HepG2 (cell line): Measurements from ENCODE around the gene DUS2. TPM values are rescaled to one million over a fixed set of nuclear protein-coding genes. Genes with fewer than 3 reads are reported as not detected.

Experiments used
- ATAC-seq: fragments of 200-7000 bp; cut with Tn5 transposase; 3 replicates; pipeline ENCODE4 v1.9.1; 2020; ENCODE audit warnings: mild to moderate bottlenecking, moderate library complexity
- BruUV-seq: library from RNA; stranded (reverse); fragments of 400-500 nt; replicated peaks from 2 replicates; lab custom pipeline; 2021; lab: Mats Ljungman, UMichigan
- CTCF ChIA-PET: fragments of 300-600 bp; formaldehyde crosslinking; extraction: SDS; loops from one replicate; lab custom pipeline; 2021; ENCODE audit warnings: low total read pairs, inconsistent platforms, low intra/inter-chr PET ratio; lab: Yijun Ruan, JAX
- POLR2A ChIA-PET: fragments of 350-600 bp; sonication (Branson Sonifier 250); formaldehyde crosslinking; loops from one replicate; lab custom pipeline; 2020; ENCODE audit warnings: antibody characterized with exemption, inconsistent platforms; lab: Yijun Ruan, JAX
- DNase-seq: peaks from one replicate; pipeline ENCODE4 v3.0.0-alpha.2; 2015; ENCODE audit warnings: low spot score
- FAIRE-seq: peaks from 3 replicates; lab custom pipeline; 2011; peaks lifted over from hg19 to GRCh38; lab: Jason Lieb, UNC
- H2AFZ ChIP-seq: one replicate; pipeline ENCODE4 v1.6.1; 2011; ENCODE audit warnings: low read length, inconsistent platforms
- H3K27ac ChIP-seq: fragments of 300-600 bp; 3 replicates; pipeline ENCODE4 v1.8.0; 2011; ENCODE audit warnings: mixed run types, mild to moderate bottlenecking, mixed read lengths, low read length, inconsistent platforms; ENCODE audit not compliant: insufficient read depth; ENCODE audit errors: extremely low read length
- H3K27me3 ChIP-seq, 2 experiments: fragments of 200-600 bp in 1 of 2; 2 replicates in 1 of 2; 3 replicates in 1 of 2; pipeline versions ENCODE4 v1.6.0 to v1.8.0; 2011; ENCODE audit warnings: low read length in 2 of 2, mild to moderate bottlenecking in 2 of 2, moderate library complexity in 2 of 2, inconsistent platforms in 1 of 2; ENCODE audit not compliant: insufficient read depth in 2 of 2, control insufficient read depth in 1 of 2
- H3K36me3 ChIP-seq, 2 experiments: fragments of 200-600 bp in 1 of 2; replicated peaks in 1 of 2; 2 replicates in 1 of 2; 3 replicates in 1 of 2; pipeline versions ENCODE4 v1.5.1 to v1.8.0; 2011; ENCODE audit warnings: low read length in 2 of 2, inconsistent platforms in 1 of 2; ENCODE audit not compliant: insufficient read depth in 2 of 2, control insufficient read depth in 1 of 2
- H3K4me1 ChIP-seq: 2 replicates; pipeline ENCODE4 v1.5.1; 2012; ENCODE audit warnings: low read length, inconsistent platforms; ENCODE audit not compliant: insufficient read depth
- H3K4me2 ChIP-seq: 2 replicates; pipeline ENCODE4 v1.6.0; 2011; ENCODE audit warnings: low read depth, low read length, inconsistent platforms
- H3K4me3 ChIP-seq, 3 experiments: fragments of 200-600 bp in 1 of 3; sonication (generic), shearing (Covaris generic) in 1 of 3; replicated peaks in 1 of 3; 2 replicates each; pipeline ENCODE4 v1.5.1; 2011 to 2016; ENCODE audit warnings: low read length in 3 of 3, inconsistent platforms in 2 of 3, low read depth in 2 of 3, mild to moderate bottlenecking in 2 of 3, control low read depth in 1 of 3, mixed read lengths in 1 of 3; ENCODE audit not compliant: insufficient read depth in 1 of 3
- H3K79me2 ChIP-seq: one replicate; pipeline ENCODE4 v1.6.1; 2011; ENCODE audit warnings: low read length, inconsistent platforms; ENCODE audit not compliant: insufficient read depth
- H3K9ac ChIP-seq: 2 replicates; pipeline ENCODE4 v1.6.0; 2011; ENCODE audit warnings: mild to moderate bottlenecking, low read depth, low read length, inconsistent platforms; ENCODE audit not compliant: insufficient read depth
- H3K9me3 ChIP-seq: 2 replicates; pipeline ENCODE4 v1.5.1; 2012; ENCODE audit warnings: mild to moderate bottlenecking, low read length
- H4K20me1 ChIP-seq: 2 replicates; pipeline ENCODE4 v1.6.0; 2011; ENCODE audit warnings: inconsistent platforms, mild to moderate bottlenecking, low read length, moderate library complexity; ENCODE audit not compliant: insufficient read depth
- ATF2 ChIP-seq: sonication (generic); formaldehyde crosslinking; IDR thresholded peaks from 2 replicates; pipeline ENCODE4 v1.4.0; 2020; ENCODE audit warnings: missing genetic modification reagents
- CREBL2 ChIP-seq: sonication (generic); formaldehyde crosslinking; IDR thresholded peaks from 2 replicates; pipeline ENCODE4 v1.8.1; 2023; ENCODE audit warnings: missing genetic modification reagents, mild to moderate bottlenecking, borderline replicate concordance
- HOXA5 ChIP-seq: sonication (generic); formaldehyde crosslinking; IDR thresholded peaks from 2 replicates; pipeline ENCODE4 v1.4.0; 2020; ENCODE audit warnings: missing genetic modification reagents
- MED1 ChIP-seq: sonication (generic); formaldehyde crosslinking; IDR thresholded peaks from 2 replicates; pipeline ENCODE4 v1.4.0; 2020; ENCODE audit warnings: missing genetic modification reagents
- PATZ1 ChIP-seq: sonication (generic); formaldehyde crosslinking; IDR thresholded peaks from 2 replicates; pipeline ENCODE4 v1.4.0; 2020; ENCODE audit warnings: missing genetic modification reagents
- SIX4 ChIP-seq: sonication (generic); formaldehyde crosslinking; IDR thresholded peaks from 2 replicates; pipeline ENCODE4 v1.4.0; 2020; ENCODE audit warnings: missing genetic modification reagents
- ZNF317 ChIP-seq: sonication (generic); formaldehyde crosslinking; IDR thresholded peaks from 2 replicates; pipeline ENCODE4 v1.5.0; 2020; ENCODE audit warnings: mild to moderate bottlenecking, missing genetic modification reagents
- ZNF362 ChIP-seq: sonication (generic); formaldehyde crosslinking; IDR thresholded peaks from 2 replicates; pipeline ENCODE4 v1.4.0; 2020; ENCODE audit warnings: missing genetic modification reagents, mild to moderate bottlenecking, borderline replicate concordance
- ZNF446 ChIP-seq: sonication (generic); formaldehyde crosslinking; IDR thresholded peaks from 2 replicates; pipeline ENCODE4 v1.5.0; 2020; ENCODE audit warnings: mild to moderate bottlenecking, missing genetic modification reagents
- ZNF878 ChIP-seq: sonication (generic); formaldehyde crosslinking; IDR thresholded peaks from 2 replicates; pipeline ENCODE4 v1.8.1; 2023; ENCODE audit warnings: mild to moderate bottlenecking, missing genetic modification reagents, moderate library complexity
- WGBS: methylation state at CpG from one replicate; pipeline ENCODE4 v1.1.6; 2017; ENCODE audit warnings: low lambda C conversion rate; 5-methylcytosine and 5-hydroxymethylcytosine counted together
- in situ Hi-C: cut with HindIII; loops from 2 replicates; pipeline ENCODE4 v1.10.0; 2017; ENCODE audit warnings: low pct_unique_long_range_greater_than_20kb; ENCODE audit not compliant: extremely low pct_ligation_motif_present
- intact Hi-C: fragments of 100-400 bp; cut with micrococcal nuclease; formaldehyde crosslinking; loops from one replicate; pipeline ENCODE4 v1.10.0; 2022; ENCODE audit not compliant: unreplicated experiment
- polyA plus RNA-seq, 8 experiments: library from polyadenylated mRNA; depleted of rRNA in 3 of 8; stranded (reverse) in 7 of 8; unstranded in 1 of 8; fragments of >200 nt; fragmentation: Illumina TruSeq in 4 of 8; extraction: Trizol in 4 of 8; gene quantifications; 2 replicates each; pipeline versions ENCODE4 v1.2.1 to v1.2.3, GENCODE V29; 2011 to 2016; ENCODE audit warnings: low read depth in 4 of 8, missing spikeins in 1 of 8, mixed read lengths in 1 of 8; ENCODE audit not compliant: insufficient read depth in 1 of 8
- total RNA-seq, 5 experiments: library from RNA; depleted of rRNA; stranded (reverse); fragments of >200 nt; fragmentation: Illumina TruSeq; extraction: Trizol; gene quantifications; 2 replicates each; pipeline ENCODE4 v1.2.3, GENCODE V29; 2016; ENCODE audit warnings: low read depth in 1 of 5

The DUS2 gene
- total and polyA plus RNA-seq, 2 of the 13 experiments (the other 11 are each of a cell fraction or from before 2014, with no cell fraction given) = 17.8 to 25.1 TPM

GRCh38 chr16:68111379-68111778, 88.3 kb downstream of the DUS2 start:
- peak overlapping the region; percentile 86 for H3K27ac ChIP-seq
- no peak for DNase-seq
- no peak overlapping the region for H3K9ac ChIP-seq
- ChIA-PET POLR2A (interaction anchor here (5.4 kb wide), 1 partner anchor 27 kb away, joined by 65 read pairs; the partner anchor contains the start of gene NFATC3), CTCF (no interaction called here)
- peaks cover 82% of the 10 kb centered on the region for H3K4me1 ChIP-seq
- intact Hi-C loops = no loop called here
- peak overlapping the region; percentile 91; the same call in 1 of the 2 replicates for H3K4me2 ChIP-seq
- TF ChIP-seq ATF2 (CRISPR knock-in tag) (no peak), ZNF446 (no peak)
- 83% methylated on average over 2 of the region's 2 CpGs for WGBS
- peaks cover 0 to 1% of the 10 kb centered on the region in 2 experiments; a peak in 1 of 5 replicates for H3K36me3 ChIP-seq
- FAIRE-seq = no peak
- H4K20me1 ChIP-seq = peaks cover 24% of the 10 kb centered on the region
- H2AFZ ChIP-seq = no peak overlapping the region
- peaks cover 12% of the 10 kb centered on the region for H3K9me3 ChIP-seq
- ATAC-seq = no peak
- no peaks in the 10 kb centered on the region for H3K27me3 ChIP-seq
- peak overlapping the region in 1 of 3 experiments; percentile 60; a peak in 1 of 6 replicates for H3K4me3 ChIP-seq
- BruUV-seq = TSS peak; percentile 75
- in situ Hi-C loops = no loop called here
- peaks cover 94% of the 10 kb centered on the region for H3K79me2 ChIP-seq

- H3K79me2 ChIP-seq = peaks cover 94% of the 10 kb centered on the region
- intact Hi-C loops (no loop called here), in situ Hi-C loops (no loop called here)
- ATAC-seq = peak; percentile 88
- DNase-seq = peak; percentile 93
- H3K27me3 ChIP-seq = no peaks in the 10 kb centered on the region
- H3K9me3 ChIP-seq = peaks cover 12% of the 10 kb centered on the region
- H3K4me3 ChIP-seq = peak overlapping the region; percentile 38 to 60 (median 52)
- FAIRE-seq = peak; percentile 93
- H4K20me1 ChIP-seq = peaks cover 21% of the 10 kb centered on the region
- POLR2A ChIA-PET = interaction anchor here (0.6 to 5.4 kb wide), 13 partner anchors 8 to 175 kb away, joined by 3 to 65 read pairs (median 4); partner anchors contain the start of gene NFATC3
- H2AFZ ChIP-seq = no peak overlapping the region
- peak overlapping the region; percentile 91 for H3K4me2 ChIP-seq
- H3K36me3 ChIP-seq = peaks cover 0 to 3% of the 10 kb centered on the region in 2 experiments; a peak in 2 of 5 replicates
- peaks cover 84% of the 10 kb centered on the region for H3K4me1 ChIP-seq
- BruUV-seq = no TSS peak
- H3K27ac ChIP-seq = peak overlapping the region; percentile 86
- 15% methylated on average over 3 of the region's 5 CpGs for WGBS
- CTCF ChIA-PET = no interaction called here
- peak overlapping the region; percentile 63 for H3K9ac ChIP-seq
- TF ChIP-seq ZNF317 (CRISPR knock-in tag) (peak; percentile 72; the same call in 1 of the 2 replicates), CREBL2 (CRISPR knock-in tag) (no peak), ZNF878 (CRISPR knock-in tag) (peak; percentile 19; the same call in 1 of the 2 replicates), SIX4 (CRISPR knock-in tag) (peak; percentile 76; the same call in 1 of the 2 replicates), HOXA5 (CRISPR knock-in tag) (peak; percentile 29; the same call in 1 of the 2 replicates), MED1 (peak; percentile 88), PATZ1 (CRISPR knock-in tag) (peak; percentile 55), ZNF362 (CRISPR knock-in tag) (peak; percentile 14; the same call in 1 of the 2 replicates)
Observed at GRCh38 chr16:68113059-68113761, 90.1 kb downstream of the DUS2 start.
